Kidney tubule cell (primary cell): ENCODE measurements around the gene ANKRD11.
A peak's percentile ranks its signal among the peaks of the same experiment; 100 is the strongest.

ENCODE experiments used
- DNase-seq: peaks from one replicate; pipeline ENCODE4 v3.0.0-alpha.2; 2018; ENCODE audit warnings: low spot score

Gene ANKRD11

GRCh38 chr16:89381788-89382187 is 108.6 kb downstream of the ANKRD11 start:
- DNase-seq, result no peak

DNA sequence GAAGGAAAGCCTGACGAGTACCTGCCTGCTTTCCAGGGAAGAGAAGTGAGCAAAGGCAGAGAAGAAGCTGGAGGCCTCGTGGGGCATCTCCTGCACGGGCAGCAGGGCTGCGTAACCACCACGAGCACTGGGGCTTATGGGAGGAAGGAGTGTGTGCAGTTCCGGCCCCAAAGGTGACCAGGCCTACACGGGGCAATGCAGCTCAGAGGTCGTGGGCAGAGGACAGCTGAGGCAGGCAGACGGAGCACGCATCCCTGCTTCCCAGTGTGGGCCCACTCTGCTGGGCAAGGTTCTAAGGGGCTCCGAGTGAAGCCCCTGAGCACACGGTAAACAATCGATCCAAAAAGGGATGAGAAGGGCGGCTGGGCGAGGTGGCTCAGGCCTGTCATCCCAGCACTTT is 109.7 kb downstream of the ANKRD11 start:
- no peak for DNase-seq

GRCh38 chr16:89378947-89379771 is 111.2 kb downstream of the ANKRD11 start:
- peak; percentile 81 for DNase-seq

DNA sequence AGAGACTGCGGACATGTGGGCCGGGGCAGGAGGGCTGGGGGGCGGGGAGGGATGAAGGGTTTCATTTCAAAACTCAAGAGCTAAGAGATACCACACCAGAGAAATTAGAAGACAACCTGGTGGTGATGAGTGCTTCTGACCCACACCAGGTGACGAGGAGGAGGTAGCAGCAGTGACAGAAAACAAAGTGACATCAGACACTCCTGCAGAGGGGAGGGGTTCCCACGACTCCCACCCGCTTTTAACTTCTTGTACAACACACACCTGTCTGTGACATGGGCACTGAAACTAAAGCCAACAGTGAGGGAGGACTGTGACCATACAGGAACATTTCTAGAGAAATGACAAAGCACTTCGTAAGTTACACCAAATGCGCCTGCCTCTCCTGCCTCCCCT is 112.9 kb downstream of the ANKRD11 start:
- DNase-seq, result no peak

GRCh38 chr16:89376812-89377452 is 113.4 kb downstream of the ANKRD11 start:
- DNase-seq, result no peak

- DNase-seq, result no peak
Observed at GRCh38 chr16:89375686-89376085, 114.7 kb downstream of the ANKRD11 start.

DNA sequence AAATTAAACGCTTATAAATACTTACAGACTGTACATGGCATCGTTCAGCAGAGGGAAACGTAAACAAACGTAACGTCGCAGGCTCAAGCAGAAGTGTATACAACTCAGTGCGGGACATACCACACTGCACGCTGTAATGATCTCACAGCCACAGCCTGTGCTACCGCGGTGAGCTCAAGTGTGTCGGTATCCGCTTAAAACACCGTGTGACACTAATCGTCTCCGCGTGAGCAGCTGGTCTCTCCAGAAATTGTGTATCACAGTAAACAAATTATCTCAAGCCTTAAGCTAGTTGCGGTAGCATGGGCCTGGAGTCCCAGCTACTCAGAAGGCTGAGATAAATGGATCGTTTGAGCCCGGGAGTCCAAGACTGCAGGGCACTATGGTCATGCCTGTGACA is 115.3 kb downstream of the ANKRD11 start:
- peak; percentile 41 for DNase-seq

DNA sequence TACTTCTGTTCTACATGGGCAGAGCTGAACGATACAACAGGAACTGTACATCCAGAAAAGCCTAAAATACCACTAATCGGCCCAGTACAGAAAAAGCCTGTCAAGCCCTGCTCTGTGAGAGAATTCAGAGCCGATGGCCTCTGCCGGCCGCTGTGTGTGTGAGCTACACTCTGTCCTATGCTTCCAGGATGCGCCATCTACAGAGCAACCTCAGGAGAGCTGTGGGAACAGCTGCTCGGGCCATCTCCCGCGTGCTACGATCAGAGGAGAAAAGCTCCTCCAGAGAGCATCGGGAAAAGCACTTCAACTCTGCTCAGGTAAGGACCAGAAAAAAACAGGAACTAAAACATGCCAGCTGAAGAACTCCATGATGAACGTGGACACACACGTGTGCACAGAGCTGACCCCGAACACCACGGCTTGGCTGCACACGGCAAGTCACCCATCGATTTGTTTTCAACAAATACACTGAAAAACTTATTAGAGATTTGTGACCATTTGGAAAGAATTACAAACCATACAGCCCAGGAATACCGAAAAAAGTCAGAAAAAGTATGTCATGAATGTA is 115.9 kb downstream of the ANKRD11 start:
- DNase-seq, result no peak

- DNase-seq, result peak; percentile 42
Observed at GRCh38 chr16:89373355-89374110, 116.8 kb downstream of the ANKRD11 start.

DNA sequence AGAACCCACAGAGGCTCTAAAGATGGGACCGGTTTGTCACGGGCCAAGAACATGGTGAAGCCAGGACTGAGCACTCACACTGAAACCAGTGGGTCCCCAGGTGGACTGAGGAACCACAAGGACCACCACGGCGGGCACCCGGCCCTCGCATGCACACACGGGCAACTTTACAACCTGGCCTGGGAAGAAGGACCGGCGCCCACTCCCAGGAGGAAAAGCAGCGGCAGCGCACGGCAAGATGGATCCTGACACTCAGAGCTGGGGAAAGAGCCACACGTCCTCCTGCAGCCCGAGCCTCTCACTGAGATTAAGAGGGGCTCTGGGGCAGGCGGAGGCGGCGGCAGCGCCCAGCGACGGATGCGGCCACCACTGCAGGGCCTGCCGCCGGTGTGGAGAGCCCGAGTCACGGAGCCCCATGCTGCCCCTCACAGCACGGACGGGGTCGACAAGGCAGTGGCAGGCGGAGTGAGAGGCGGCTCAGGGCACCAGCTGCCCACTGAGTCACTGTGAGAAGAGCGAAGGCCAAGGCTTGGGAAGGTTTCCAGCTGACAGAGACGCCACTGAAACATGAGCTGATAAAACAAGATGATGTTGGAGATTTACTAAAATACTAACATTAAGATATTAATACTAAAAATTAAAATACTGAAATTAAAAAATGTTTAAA is 118.3 kb downstream of the ANKRD11 start:
- DNase-seq, result no peak

GRCh38 chr16:89371386-89371785 is 119.0 kb downstream of the ANKRD11 start:
- DNase-seq, result no peak

- no peak for DNase-seq
Observed at GRCh38 chr16:89370601-89371000, 119.8 kb downstream of the ANKRD11 start.

DNA sequence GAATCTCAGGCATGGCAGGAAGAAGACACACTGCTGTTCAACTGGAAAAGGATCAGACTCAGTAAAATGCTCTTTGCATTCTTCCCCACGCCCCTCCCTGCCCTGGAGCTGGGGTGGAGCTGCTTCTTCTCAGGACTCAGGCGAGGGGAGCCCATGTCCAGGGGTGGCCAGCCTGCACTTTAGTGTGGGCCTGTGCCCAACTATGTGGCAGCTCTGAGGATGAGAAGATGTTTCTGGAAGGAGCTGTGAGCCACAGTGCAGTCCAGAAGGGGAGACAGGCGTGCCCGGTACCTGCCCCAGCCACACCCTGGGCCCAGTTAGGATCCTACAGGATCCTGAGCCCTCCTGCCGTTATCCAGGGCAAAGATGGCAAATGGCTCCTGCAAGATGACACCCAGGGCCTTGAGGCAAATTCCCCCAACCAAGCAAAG is 120.3 kb downstream of the ANKRD11 start:
- no peak for DNase-seq

DNA sequence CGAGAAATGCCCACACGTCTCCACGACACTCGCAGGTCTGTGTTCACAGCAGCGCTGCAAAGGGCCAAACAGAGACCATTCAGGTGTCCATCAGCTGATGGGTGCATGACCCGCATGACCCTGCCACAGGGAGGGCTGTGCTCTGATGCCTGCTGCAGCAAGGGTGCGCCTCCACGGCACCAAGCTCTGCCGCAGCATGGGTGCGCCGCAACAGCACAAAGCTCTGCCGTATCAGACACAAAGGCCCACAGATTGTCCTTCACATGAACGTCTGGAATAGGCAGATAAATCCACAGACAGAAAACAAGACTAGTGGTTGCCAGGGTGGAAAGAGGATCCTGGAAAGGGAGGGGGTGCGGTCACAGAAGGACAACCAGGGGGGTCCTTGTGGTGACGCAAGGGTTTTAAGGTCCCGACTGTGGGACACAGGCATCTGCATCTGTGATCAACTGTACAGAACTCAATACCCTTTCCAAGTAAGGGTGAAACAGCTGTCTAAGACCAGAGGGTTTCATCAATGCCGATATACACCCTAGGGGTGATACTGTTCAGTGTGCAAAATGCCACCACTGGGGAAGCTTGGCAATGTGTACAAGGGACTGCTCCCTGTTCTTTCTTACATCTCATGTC is 121.0 kb downstream of the ANKRD11 start:
- no peak for DNase-seq

GRCh38 chr16:89368604-89369249 is 121.6 kb downstream of the ANKRD11 start:
- DNase-seq, result peak; percentile 53

DNA sequence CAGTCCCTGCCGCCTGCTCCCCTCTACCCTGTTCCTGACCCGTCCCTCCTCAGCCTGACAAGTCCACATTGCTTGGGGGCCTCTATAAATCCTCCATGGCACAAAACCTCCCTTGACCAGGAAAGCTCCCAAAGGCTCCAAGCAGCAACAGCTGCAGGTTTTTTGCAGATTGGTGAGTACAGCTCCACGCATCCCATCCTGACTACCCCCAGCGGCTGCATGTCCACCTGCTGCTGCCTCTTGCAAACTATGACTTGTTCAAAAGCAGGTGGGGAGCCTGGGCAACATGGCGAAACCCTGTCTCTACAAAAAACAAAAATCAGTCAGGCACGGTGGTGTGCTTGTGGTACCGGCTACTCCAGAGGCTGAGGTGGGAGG is 122.8 kb downstream of the ANKRD11 start:
- DNase-seq, result peak; percentile 53

DNA sequence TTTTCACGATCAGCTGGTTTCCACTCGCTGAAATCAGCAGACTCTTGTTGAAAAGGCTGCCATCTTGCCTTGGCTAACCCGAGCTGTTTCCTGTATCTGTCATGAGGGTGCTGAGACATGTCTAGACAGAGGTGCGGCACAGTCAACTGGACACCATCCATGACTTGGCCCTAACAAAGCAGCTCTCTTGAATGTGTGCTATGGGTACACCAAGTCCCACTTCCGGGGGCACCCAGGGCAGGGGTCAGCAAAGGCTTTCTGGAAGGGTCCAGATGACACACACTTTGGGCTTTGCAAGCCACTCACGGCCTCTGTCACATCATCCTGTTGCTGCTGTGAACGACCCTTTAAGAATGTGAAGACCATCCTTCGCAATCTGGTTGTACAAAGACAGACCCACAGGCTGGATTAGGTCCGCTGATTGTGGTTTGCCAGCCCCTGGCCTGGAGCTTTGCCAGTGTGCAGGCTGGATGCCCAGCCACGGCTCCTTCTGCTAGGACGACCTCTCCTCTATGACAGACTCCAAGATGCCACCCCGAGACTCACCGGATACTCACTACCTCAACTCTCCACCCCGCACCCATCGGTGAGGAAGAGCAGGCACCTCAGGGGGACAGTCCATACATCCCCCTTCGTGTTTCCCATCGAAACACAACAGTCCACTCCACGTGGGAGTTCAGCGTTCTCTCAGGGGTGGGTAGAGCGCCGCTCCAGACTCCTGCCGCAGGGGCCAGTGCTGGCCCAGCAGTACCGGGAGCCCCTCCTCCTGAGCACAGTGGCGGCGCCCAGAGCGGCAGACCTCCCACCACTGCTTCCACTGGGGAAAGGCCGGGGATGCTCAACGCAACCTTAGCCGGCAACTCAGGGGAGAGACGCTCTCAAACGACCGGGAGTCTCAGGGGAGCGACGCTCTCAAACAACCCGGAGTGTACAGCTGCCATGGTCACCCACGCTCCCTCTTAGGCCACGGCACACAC is 123.5 kb downstream of the ANKRD11 start:
- peak; percentile 55 for DNase-seq

- no peak for DNase-seq
Observed at GRCh38 chr16:89365996-89366395, 124.4 kb downstream of the ANKRD11 start.

GRCh38 chr16:89365044-89365467 is 125.3 kb downstream of the ANKRD11 start:
- DNase-seq, result peak; percentile 85

DNA sequence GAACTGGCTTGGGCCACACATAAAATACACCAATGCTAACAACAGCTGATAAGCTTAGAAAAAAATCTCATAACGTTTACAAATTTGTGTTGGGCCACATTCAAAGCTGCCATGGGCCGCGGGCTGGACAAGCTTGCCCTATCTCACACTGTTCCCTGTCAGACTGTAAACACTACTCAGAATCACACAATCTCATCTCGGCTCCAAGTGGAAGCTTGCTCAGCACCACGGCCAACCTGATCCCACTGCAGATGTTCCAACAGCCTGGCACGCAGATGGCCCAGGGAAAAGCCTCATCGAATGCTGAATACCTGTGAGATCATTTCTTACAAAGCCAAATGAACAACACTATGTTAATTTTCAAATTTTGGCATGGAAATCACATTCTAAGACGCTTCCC is 125.8 kb downstream of the ANKRD11 start:
- DNase-seq, result no peak
